Spleen (tissue), 11 donors: ENCODE measurements around the gene NLGN3. TPM values are rescaled to one million over a fixed set of nuclear protein-coding genes. Genes with fewer than 3 reads are reported as not detected.

ENCODE experiments used
- DNase-seq: peaks from one replicate; pipeline ENCODE4 v3.0.0-alpha.2; 2020
- H3K27ac ChIP-seq, 8 donors: fragments of 200-600 bp; sonication (generic) in 7 of 8; 1 replicate in 4 of 8; 2 replicates in 4 of 8; pipeline versions ENCODE4 v1.5.0 to v1.8.0; 2016 to 2021; ENCODE audit warnings: inconsistent platforms in 4 of 8, mild to moderate bottlenecking in 4 of 8, moderate library complexity in 1 of 8
- H3K27me3 ChIP-seq, 7 donors: fragments of 200-600 bp; sonication (generic) in 6 of 7; replicated peaks in 1 of 7; 1 replicate in 4 of 7; 2 replicates in 3 of 7; pipeline versions ENCODE4 v1.5.0 to v1.8.0; 2016 to 2021; ENCODE audit warnings: inconsistent platforms in 3 of 7, mild to moderate bottlenecking in 1 of 7
- H3K36me3 ChIP-seq, 6 donors: fragments of 200-600 bp; sonication (generic) in 5 of 6; 1 replicate in 4 of 6; 2 replicates in 2 of 6; pipeline versions ENCODE4 v1.5.0 to v1.8.0; 2016 to 2021; ENCODE audit warnings: inconsistent platforms in 2 of 6
- H3K4me1 ChIP-seq, 6 donors: fragments of 200-600 bp; sonication (generic) in 5 of 6; 1 replicate in 3 of 6; 2 replicates in 3 of 6; pipeline versions ENCODE4 v1.5.0 to v1.8.0; 2016 to 2021; ENCODE audit warnings: inconsistent platforms in 3 of 6
- H3K4me3 ChIP-seq, 8 donors: fragments of 200-600 bp; sonication (generic) in 7 of 8; 1 replicate in 4 of 8; 2 replicates in 4 of 8; pipeline versions ENCODE4 v1.5.0 to v1.8.0; 2016 to 2021; ENCODE audit warnings: inconsistent platforms in 4 of 8, mild to moderate bottlenecking in 4 of 8, moderate library complexity in 2 of 8
- H3K9me3 ChIP-seq, 8 donors: fragments of 200-600 bp; sonication (generic) in 7 of 8; 1 replicate in 4 of 8; 2 replicates in 4 of 8; pipeline versions ENCODE4 v1.5.0 to v1.8.0; 2016 to 2021; ENCODE audit warnings: inconsistent platforms in 4 of 8
- POLR2A ChIP-seq, 3 donors: fragments of 450-650 bp; IDR thresholded peaks; one replicate each; pipeline ENCODE4 v1.5.1; 2017; ENCODE audit warnings: antibody characterized with exemption in 3 of 3, mild to moderate bottlenecking in 1 of 3
- POLR2AphosphoS5 ChIP-seq, 3 donors: sonication (generic); formaldehyde crosslinking; IDR thresholded peaks; one replicate each; pipeline ENCODE4 v1.5.1; 2017; ENCODE audit warnings: antibody characterized with exemption in 3 of 3
- WGBS, 5 donors: extraction: QIAGEN DNeasy Blood & Tissue Kit in 3 of 5; methylation state at CpG; one replicate each; pipeline versions ENCODE4 v1.1.5 to v1.1.7; 2013 to 2018; 5-methylcytosine and 5-hydroxymethylcytosine counted together
- intact Hi-C: fragments of 100-400 bp; cut with DNase I; formaldehyde crosslinking; loops from one replicate; pipeline ENCODE4 v1.15.0; 2023; ENCODE audit warnings: low total_unique reads
- polyA plus RNA-seq, 3 donors: library from polyadenylated mRNA; stranded (reverse); fragments of 200-250 nt; gene quantifications; one replicate each; pipeline ENCODE4 v1.2.1, GENCODE V29; 2013
- total RNA-seq, 7 donors: library from RNA; depleted of rRNA in 3 of 7; stranded (reverse); fragments of >200 nt in 3 of 7; fragmentation: NEBNext Ultra II Directional in 4 of 7; extraction: Animal tissue kit (Norgen Biotek cat#: 25700) in 4 of 7; gene quantifications; one replicate each; pipeline versions ENCODE4 v1.1.0 to v1.2.1, GENCODE V29; 2016 to 2021
- TF ChIP-seq, protein P1 (sequence below), 11 experiments: fragments of 200-600 bp in 7 of 11; fragments of 450-650 bp in 4 of 11; sonication (generic) in 4 of 11; IDR thresholded peaks in 8 of 11; conservative IDR thresholded peaks in 3 of 11; 1 replicate in 7 of 11; 2 replicates in 4 of 11; pipeline versions ENCODE4 v1.4.0 to v1.8.0; 2016 to 2021; ENCODE audit warnings: antibody characterized with exemption in 11 of 11, inconsistent platforms in 4 of 11, mild to moderate bottlenecking in 1 of 11
- donor health status: healthy with polysubstance abuse.
- donor health status: DM: no; HTN: no; CAD: no; lungs with moderate emphysema.
- donor health status: DM: no; HTN: no; CAD: no.
- donor health status: Bipolar disorder and iron deficiency.
- donor health status: healthy.
- donor health status: DM: no; HTN: no; CAD: no.
- donor health status: DM: yes; HTN: yes; CAD: no.

Gene NLGN3
- total and polyA plus RNA-seq, 10 donors = 0.14 to 2.5 (median 0.85) TPM

DNA sequence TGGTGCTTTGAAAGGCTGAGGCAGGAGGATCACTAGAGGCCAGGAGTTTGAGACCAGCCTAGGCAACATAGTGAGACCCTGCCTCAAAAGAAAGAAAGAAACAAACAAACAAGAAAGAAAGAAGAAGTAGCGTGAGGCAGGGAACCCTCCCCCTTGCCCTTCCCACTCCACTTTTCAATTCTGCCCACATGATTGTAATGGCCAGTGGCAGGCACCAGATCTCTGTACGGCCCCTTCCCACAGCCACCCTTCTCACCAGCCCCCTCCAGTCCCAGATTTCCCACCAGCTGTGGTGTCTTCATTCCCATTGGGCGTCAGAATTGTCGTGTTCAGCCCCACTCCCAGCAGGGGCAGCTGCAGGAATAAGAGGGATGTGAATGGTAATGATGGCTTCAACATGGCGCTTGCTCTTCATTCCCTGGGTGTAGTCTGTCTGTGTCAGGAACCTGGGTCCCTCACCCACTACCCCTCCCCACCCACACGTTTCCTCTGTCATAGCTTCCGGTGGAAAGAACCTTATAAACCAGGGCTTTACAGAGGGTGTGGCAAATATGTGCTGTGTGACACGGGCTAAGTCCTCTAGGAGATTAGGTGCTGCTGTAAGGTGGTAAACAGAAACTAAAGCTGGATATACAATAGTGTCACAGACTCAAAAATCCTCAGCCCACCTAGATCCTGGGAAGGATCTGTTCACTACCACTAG lies 33.3 kb upstream of the NLGN3 start, which contains the start of gene IL2RG:
IL2RG (minus strand) TSS at position 437 of the 703 bp plus-strand sequence; CDS start at position 399, 38 bp downstream.
- WGBS, 5 donors = 12 to 47% (median 18%) methylated on average over 7 to 8 of the region's 8 CpGs
- Histone ChIP-seq H3K36me3 (peaks cover 0 to 22% (median 0%) of the 10 kb centered on the region in 6 donors), H3K27me3 (no peaks in the 10 kb centered on the region), H3K4me1 (peaks cover 0 to 60% (median 34%) of the 10 kb centered on the region in 6 donors), H3K9me3 (no peaks in the 10 kb centered on the region), H3K4me3 (peak within 1 kb of the TSS; percentile 27 to 73 (median 38)), H3K27ac (peak within 1 kb of the TSS; percentile 63 to 91 (median 87))
- TF ChIP-seq POLR2A (IDR thresholded peaks at IDR 0.05) = peak in 2 of 3 donors; percentile 87 to 94
- TF ChIP-seq POLR2AphosphoS5 (IDR thresholded peaks at IDR 0.05) = peak; percentile 24 to 99 (median 78)
- TF ChIP-seq, protein P1, sequence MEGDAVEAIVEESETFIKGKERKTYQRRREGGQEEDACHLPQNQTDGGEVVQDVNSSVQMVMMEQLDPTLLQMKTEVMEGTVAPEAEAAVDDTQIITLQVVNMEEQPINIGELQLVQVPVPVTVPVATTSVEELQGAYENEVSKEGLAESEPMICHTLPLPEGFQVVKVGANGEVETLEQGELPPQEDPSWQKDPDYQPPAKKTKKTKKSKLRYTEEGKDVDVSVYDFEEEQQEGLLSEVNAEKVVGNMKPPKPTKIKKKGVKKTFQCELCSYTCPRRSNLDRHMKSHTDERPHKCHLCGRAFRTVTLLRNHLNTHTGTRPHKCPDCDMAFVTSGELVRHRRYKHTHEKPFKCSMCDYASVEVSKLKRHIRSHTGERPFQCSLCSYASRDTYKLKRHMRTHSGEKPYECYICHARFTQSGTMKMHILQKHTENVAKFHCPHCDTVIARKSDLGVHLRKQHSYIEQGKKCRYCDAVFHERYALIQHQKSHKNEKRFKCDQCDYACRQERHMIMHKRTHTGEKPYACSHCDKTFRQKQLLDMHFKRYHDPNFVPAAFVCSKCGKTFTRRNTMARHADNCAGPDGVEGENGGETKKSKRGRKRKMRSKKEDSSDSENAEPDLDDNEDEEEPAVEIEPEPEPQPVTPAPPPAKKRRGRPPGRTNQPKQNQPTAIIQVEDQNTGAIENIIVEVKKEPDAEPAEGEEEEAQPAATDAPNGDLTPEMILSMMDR (IDR thresholded peaks at IDR 0.05 in 8 of 11, conservative IDR thresholded peaks at IDR 0.05 in 3 of 11) = no peak
- DNase-seq = peak; percentile 84
- intact Hi-C loops = no loop called here

DNA sequence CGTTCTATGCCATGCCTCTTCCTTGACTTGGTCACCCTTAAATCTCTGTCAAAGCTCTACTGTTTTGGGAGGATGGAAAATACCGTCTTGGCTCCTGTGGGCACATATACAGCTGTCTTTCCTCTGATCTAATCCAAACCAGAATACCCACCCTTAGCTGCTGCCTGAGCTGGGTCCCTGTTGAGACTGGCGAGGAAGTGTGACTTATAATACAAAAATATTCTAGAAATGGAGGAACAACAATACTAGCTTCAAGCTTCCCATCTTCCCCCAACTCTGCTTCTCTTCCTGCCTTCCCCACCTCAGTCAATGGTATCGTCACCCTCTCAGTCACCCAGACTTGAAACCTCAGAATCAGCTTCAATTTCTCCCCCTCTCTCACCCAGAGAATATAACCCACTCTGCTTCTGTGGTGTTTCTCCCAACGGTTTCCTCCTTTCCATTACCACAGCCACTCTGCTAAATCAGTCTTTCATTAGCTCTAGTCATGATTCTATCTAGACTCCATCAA lies 32.7 kb upstream of the NLGN3 start:
- peak; percentile 15 for DNase-seq
- intact Hi-C loops = no loop called here
- H3K4me3 ChIP-seq = peak overlapping the region in 5 of 8 donors; percentile 37 to 73 (median 45)
- H3K27me3 ChIP-seq = no peaks in the 10 kb centered on the region
- WGBS, 5 donors = 23 to 40% (median 30%) methylated on average over 5 of the region's 5 CpGs
- peaks cover 0 to 53% (median 31%) of the 10 kb centered on the region in 6 donors for H3K4me1 ChIP-seq
- H3K9me3 ChIP-seq = no peaks in the 10 kb centered on the region
- peak overlapping the region; percentile 63 to 91 (median 87) for H3K27ac ChIP-seq
- H3K36me3 ChIP-seq = peaks cover 0 to 21% (median 0%) of the 10 kb centered on the region in 6 donors
- TF ChIP-seq POLR2AphosphoS5 (IDR thresholded peaks at IDR 0.05) (no peak), POLR2A (IDR thresholded peaks at IDR 0.05) (no peak)
- TF ChIP-seq, protein P1 (IDR thresholded peaks at IDR 0.05 in 8 of 11, conservative IDR thresholded peaks at IDR 0.05 in 3 of 11) = no peak

DNA sequence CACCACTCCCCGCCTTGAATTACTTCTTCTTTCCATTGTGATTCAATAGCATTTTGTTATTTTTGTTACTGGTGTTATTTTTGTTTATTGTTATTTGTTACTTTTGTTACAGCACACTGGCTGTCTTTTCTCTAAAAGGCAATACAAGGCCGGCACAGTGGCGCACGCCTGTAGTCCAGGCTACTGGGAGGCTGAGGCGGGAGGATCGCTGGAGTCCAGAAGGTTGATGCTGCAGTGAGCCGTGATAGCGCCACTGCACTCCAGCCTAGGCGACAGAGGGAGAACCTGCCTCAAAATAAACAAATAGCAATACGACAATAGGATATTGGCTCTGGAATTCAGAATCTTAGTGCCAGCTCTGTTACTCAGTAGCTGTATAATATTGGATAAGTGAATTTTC lies 27.3 kb upstream of the NLGN3 start:
- intact Hi-C loops = no loop called here
- no peak for DNase-seq
- WGBS, 5 donors = 84 to 94% (median 91%) methylated on average over 10 of the region's 10 CpGs
- Histone ChIP-seq H3K36me3 (peaks cover 0 to 27% (median 4%) of the 10 kb centered on the region in 6 donors), H3K4me3 (peak overlapping the region in 1 of 8 donors; percentile 79), H3K27me3 (no peaks in the 10 kb centered on the region), H3K9me3 (no peaks in the 10 kb centered on the region), H3K27ac (peak overlapping the region in 7 of 8 donors; percentile 68 to 94 (median 91)), H3K4me1 (peaks cover 4 to 42% (median 25%) of the 10 kb centered on the region in 6 donors)
- TF ChIP-seq, protein P1 (IDR thresholded peaks at IDR 0.05 in 8 of 11, conservative IDR thresholded peaks at IDR 0.05 in 3 of 11) = no peak
- TF ChIP-seq POLR2AphosphoS5 (IDR thresholded peaks at IDR 0.05) (no peak), POLR2A (IDR thresholded peaks at IDR 0.05) (no peak)
